B cell (primary cell): Measurements from ENCODE around the gene TCF7L2. TPM values are rescaled to one million over a fixed set of nuclear protein-coding genes. Genes with fewer than 3 reads are reported as not detected.

Experiments used
- ATAC-seq: fragments of 200-7000 bp; cut with Tn5 transposase; one replicate; pipeline ENCODE4 v1.10.0; 2021; ENCODE audit warnings: low read depth, mild to moderate bottlenecking, moderate number of reproducible peaks, moderate library complexity
- CTCF ChIA-PET: fragments of 350-600 bp; sonication (Branson Sonifier 250); formaldehyde crosslinking; loops from one replicate; lab custom pipeline; 2021; ENCODE audit warnings: antibody characterized with exemption, inconsistent platforms; lab: Charles Lee
- POLR2A ChIA-PET: fragments of 350-600 bp; sonication (Branson Sonifier 250); formaldehyde crosslinking; loops from one replicate; lab custom pipeline; 2021; ENCODE audit warnings: antibody characterized with exemption; lab: Charles Lee
- DNase-seq: peaks from one replicate; pipeline ENCODE4 v3.0.0; 2013
- H2AFZ ChIP-seq: 2 replicates; pipeline ENCODE4 v1.6.1; 2012; ENCODE audit warnings: mild to moderate bottlenecking, low read depth, low read length; ENCODE audit not compliant: insufficient read depth, poor library complexity, severe bottlenecking
- H3K27ac ChIP-seq, 2 donors: 1 replicate in 1 of 2; 2 replicates in 1 of 2; pipeline ENCODE4 v1.5.1; 2012 to 2013; ENCODE audit warnings: low read length in 2 of 2, mild to moderate bottlenecking in 2 of 2, moderate library complexity in 1 of 2
- H3K27me3 ChIP-seq, 4 experiments: fragments of 200-600 bp in 1 of 4; sonication (generic) in 1 of 4; replicated peaks in 1 of 4; 1 replicate in 2 of 4; 2 replicates in 2 of 4; pipeline versions ENCODE4 v1.6.1 to v1.7.0; 2013 to 2016; ENCODE audit warnings: low read length in 3 of 4, mild to moderate bottlenecking in 2 of 4, mixed read lengths in 1 of 4, moderate library complexity in 1 of 4; ENCODE audit not compliant: insufficient read depth in 4 of 4, control insufficient read depth in 3 of 4; ENCODE audit errors: control extremely low read depth in 1 of 4
- H3K36me3 ChIP-seq, 2 experiments: replicated peaks in 1 of 2; 1 replicate in 1 of 2; 2 replicates in 1 of 2; pipeline versions ENCODE4 v1.6.1 to v1.7.1; 2013; ENCODE audit warnings: low read length in 1 of 2; ENCODE audit not compliant: insufficient read depth in 2 of 2, control insufficient read depth in 1 of 2; ENCODE audit errors: control extremely low read depth in 1 of 2, extremely low read depth in 1 of 2
- H3K4me1 ChIP-seq, 2 donors: fragments of 200-600 bp in 1 of 2; sonication (generic) in 1 of 2; 1 replicate in 1 of 2; 2 replicates in 1 of 2; pipeline versions ENCODE4 v1.5.1 to v1.6.1; 2013 to 2017; ENCODE audit warnings: low read length in 2 of 2; ENCODE audit not compliant: control insufficient read depth in 2 of 2, insufficient read depth in 2 of 2
- H3K4me2 ChIP-seq: replicated peaks from 2 replicates; pipeline ENCODE3; 2012; ENCODE audit warnings: mild to moderate bottlenecking, low read depth, low read length; ENCODE audit not compliant: poor library complexity, severe bottlenecking
- H3K4me3 ChIP-seq, 5 experiments: fragments of 200-600 bp in 1 of 5; sonication (generic) in 1 of 5; 1 replicate in 3 of 5; 2 replicates in 2 of 5; pipeline versions ENCODE4 v1.5.1 to v1.7.0; 2011 to 2016; ENCODE audit warnings: low read length in 4 of 5, mild to moderate bottlenecking in 4 of 5, low read depth in 2 of 5, control low read depth in 1 of 5, moderate library complexity in 1 of 5; ENCODE audit not compliant: insufficient read depth in 1 of 5; ENCODE audit errors: control extremely low read depth in 1 of 5, extremely low read depth in 1 of 5
- H3K79me2 ChIP-seq: fragments of 200-600 bp; sonication (generic); one replicate; pipeline ENCODE4 v1.6.0; 2016; ENCODE audit warnings: low read length; ENCODE audit not compliant: control insufficient read depth, insufficient read depth
- H3K9ac ChIP-seq: fragments of 200-600 bp; sonication (generic); 2 replicates; pipeline ENCODE4 v1.6.1; 2017; ENCODE audit warnings: mild to moderate bottlenecking, low read length, moderate library complexity
- H3K9me3 ChIP-seq, 3 donors: one replicate each; pipeline versions ENCODE4 v1.6.1 to v1.7.1; 2013; ENCODE audit warnings: low read length in 2 of 3; ENCODE audit not compliant: control insufficient read depth in 2 of 3, insufficient read depth in 1 of 3; ENCODE audit errors: control extremely low read depth in 1 of 3
- H4K20me1 ChIP-seq: 2 replicates; pipeline ENCODE4 v1.6.0; 2012; ENCODE audit warnings: mild to moderate bottlenecking, low read length; ENCODE audit not compliant: insufficient read depth, control insufficient read depth, poor library complexity, severe bottlenecking
- H3K27ac Mint-ChIP-seq: one replicate; pipeline ENCODE4 v1.8.0; 2021; ENCODE audit warnings: mixed read lengths
- H3K27me3 Mint-ChIP-seq: one replicate; pipeline ENCODE4 v1.8.0; 2021; ENCODE audit warnings: mixed read lengths
- H3K4me1 Mint-ChIP-seq: one replicate; pipeline ENCODE4 v1.8.0; 2021; ENCODE audit warnings: mixed read lengths
- H3K4me3 Mint-ChIP-seq: one replicate; pipeline ENCODE4 v1.8.0; 2021; ENCODE audit warnings: mixed read lengths
- H3K9me3 Mint-ChIP-seq: one replicate; pipeline ENCODE4 v1.8.0; 2022; ENCODE audit warnings: mixed read lengths; ENCODE audit not compliant: insufficient read depth
- EZH2 ChIP-seq: IDR thresholded peaks from 2 replicates; pipeline ENCODE4 v1.6.1; 2012; ENCODE audit warnings: borderline replicate concordance, low read depth, mild to moderate bottlenecking, moderate library complexity, low read length; ENCODE audit not compliant: insufficient read depth, poor library complexity, severe bottlenecking
- WGBS: methylation state at CpG from one replicate; pipeline ENCODE4 v1.1.5; 2013; ENCODE audit warnings: missing lambda C conversion rate; ENCODE audit not compliant: insufficient coverage; 5-methylcytosine and 5-hydroxymethylcytosine counted together
- intact Hi-C: fragments of 100-400 bp; cut with micrococcal nuclease; formaldehyde crosslinking; loops from one replicate; pipeline ENCODE4 v1.10.0; 2022
- polyA plus RNA-seq: library from polyadenylated mRNA; depleted of rRNA; stranded (reverse); fragments of >200 nt; gene quantifications from 2 replicates; pipeline ENCODE4 v1.2.3, GENCODE V29; 2012
- total RNA-seq, 2 donors: library from RNA; stranded (reverse); fragments of 120-200 nt in 1 of 2; gene quantifications; 1 replicate in 1 of 2; 2 replicates in 1 of 2; pipeline versions ENCODE4 v1.2.3 to v1.2.4, GENCODE V29; 2013 to 2022
- TF ChIP-seq, protein P1 (sequence below): fragments of 200-600 bp; IDR thresholded peaks from one replicate; pipeline ENCODE4 v1.8.0; 2022; ENCODE audit warnings: antibody characterized with exemption, mild to moderate bottlenecking

The TCF7L2 gene
- total and polyA plus RNA-seq, 2 donors (not counting 1 experiment from before 2014, with no cell fraction given): 0.48 to 1.1 TPM

DNA sequence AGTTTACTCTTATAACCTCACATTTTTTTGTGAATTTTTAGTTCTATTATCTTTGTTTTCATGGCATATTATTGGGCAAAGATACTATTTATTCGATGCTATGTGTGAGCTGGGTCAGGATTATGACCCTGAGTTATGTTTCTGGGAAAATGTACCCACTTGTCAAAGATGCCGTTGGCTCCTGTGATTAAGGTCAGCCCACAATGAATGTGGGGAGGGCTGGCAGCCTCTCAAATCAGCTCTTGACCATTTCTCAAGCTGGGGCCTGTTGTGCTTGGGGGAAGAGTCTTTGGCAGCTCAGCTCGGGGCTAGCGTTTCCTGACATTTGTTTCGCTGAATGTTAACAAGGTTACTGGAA lies 97.5 kb downstream of the TCF7L2 start:
- H3K27ac Mint-ChIP-seq: no peak overlapping the region
- no peak overlapping the region for H3K27ac ChIP-seq
- CTCF ChIA-PET: no interaction called here
- H3K79me2 ChIP-seq: no peaks in the 10 kb centered on the region
- intact Hi-C loops: no loop called here
- H3K4me2 ChIP-seq: no peak overlapping the region
- no peak overlapping the region for H3K4me3 Mint-ChIP-seq
- no peak for ATAC-seq
- peaks cover 0 to 4% (median 0%) of the 10 kb centered on the region in 3 donors for H3K9me3 ChIP-seq
- no peaks in the 10 kb centered on the region for H3K9me3 Mint-ChIP-seq
- TF ChIP-seq, protein P1, sequence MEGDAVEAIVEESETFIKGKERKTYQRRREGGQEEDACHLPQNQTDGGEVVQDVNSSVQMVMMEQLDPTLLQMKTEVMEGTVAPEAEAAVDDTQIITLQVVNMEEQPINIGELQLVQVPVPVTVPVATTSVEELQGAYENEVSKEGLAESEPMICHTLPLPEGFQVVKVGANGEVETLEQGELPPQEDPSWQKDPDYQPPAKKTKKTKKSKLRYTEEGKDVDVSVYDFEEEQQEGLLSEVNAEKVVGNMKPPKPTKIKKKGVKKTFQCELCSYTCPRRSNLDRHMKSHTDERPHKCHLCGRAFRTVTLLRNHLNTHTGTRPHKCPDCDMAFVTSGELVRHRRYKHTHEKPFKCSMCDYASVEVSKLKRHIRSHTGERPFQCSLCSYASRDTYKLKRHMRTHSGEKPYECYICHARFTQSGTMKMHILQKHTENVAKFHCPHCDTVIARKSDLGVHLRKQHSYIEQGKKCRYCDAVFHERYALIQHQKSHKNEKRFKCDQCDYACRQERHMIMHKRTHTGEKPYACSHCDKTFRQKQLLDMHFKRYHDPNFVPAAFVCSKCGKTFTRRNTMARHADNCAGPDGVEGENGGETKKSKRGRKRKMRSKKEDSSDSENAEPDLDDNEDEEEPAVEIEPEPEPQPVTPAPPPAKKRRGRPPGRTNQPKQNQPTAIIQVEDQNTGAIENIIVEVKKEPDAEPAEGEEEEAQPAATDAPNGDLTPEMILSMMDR: no peak
- TF ChIP-seq EZH2: no peak
- no peak overlapping the region for H2AFZ ChIP-seq
- H3K9ac ChIP-seq: no peak overlapping the region
- no peak overlapping the region for H3K4me3 ChIP-seq
- POLR2A ChIA-PET: no interaction called here
- H3K27me3 Mint-ChIP-seq: peaks cover 9% of the 10 kb centered on the region
- H4K20me1 ChIP-seq: no peaks in the 10 kb centered on the region
- no peaks in the 10 kb centered on the region for H3K27me3 ChIP-seq
- no peaks in the 10 kb centered on the region for H3K4me1 Mint-ChIP-seq
- H3K4me1 ChIP-seq: no peaks in the 10 kb centered on the region
- no peaks in the 10 kb centered on the region for H3K36me3 ChIP-seq
- DNase-seq: no peak
- 90% methylated on average over 5 of the region's 5 CpGs for WGBS

DNA sequence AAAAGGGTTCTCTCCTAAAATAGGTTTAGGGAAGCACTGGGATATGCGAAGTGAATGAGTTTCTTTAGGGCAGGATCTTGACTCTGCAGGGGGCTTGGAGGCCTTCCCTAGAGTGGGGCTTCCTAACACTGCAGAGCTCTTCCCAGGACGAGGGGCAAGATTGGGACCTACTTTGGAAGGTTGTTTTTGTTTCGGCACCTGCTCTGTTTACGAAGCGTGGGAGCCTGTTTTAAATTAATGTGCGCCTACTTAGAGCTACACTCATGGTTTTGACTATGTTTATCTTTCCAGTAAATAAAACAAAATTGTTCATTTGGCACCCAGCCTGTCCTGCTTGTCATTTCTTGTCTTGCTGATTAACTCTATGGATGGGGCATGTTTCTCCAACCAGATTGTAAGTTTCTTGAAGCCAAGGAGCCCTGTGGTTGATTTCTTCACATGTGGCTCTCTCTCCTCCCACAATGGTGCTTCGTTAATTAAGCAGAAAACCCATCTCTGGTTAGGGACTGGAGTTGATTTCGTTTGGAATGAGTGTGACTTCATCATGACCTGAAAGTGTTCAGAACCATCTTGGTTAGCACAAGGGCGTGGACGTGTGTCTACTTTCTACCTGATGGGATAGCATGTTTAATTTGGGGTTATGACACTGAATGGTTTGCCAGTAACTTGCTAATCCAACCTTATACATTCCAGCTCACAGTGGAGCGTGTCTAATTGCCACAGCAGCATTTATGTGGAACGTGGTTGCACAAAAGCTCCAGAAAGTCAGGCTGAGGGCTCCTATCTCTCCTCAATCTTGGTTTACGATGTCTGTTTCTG lies 98.1 kb downstream of the TCF7L2 start:
- no peak for ATAC-seq
- no peaks in the 10 kb centered on the region for H3K36me3 ChIP-seq
- H3K4me2 ChIP-seq: no peak overlapping the region
- Mint-ChIP-seq H3K9me3 (no peaks in the 10 kb centered on the region), H3K27me3 (peaks cover 12% of the 10 kb centered on the region), H3K27ac (no peak overlapping the region), H3K4me3 (no peak overlapping the region), H3K4me1 (no peaks in the 10 kb centered on the region)
- no peak overlapping the region for H3K4me3 ChIP-seq
- H3K79me2 ChIP-seq: no peaks in the 10 kb centered on the region
- no peak overlapping the region for H2AFZ ChIP-seq
- H4K20me1 ChIP-seq: no peaks in the 10 kb centered on the region
- CTCF ChIA-PET: no interaction called here
- H3K27me3 ChIP-seq: no peaks in the 10 kb centered on the region
- H3K27ac ChIP-seq: no peak overlapping the region
- H3K9me3 ChIP-seq: peaks cover 0 to 4% (median 0%) of the 10 kb centered on the region in 3 donors
- H3K4me1 ChIP-seq: no peaks in the 10 kb centered on the region
- H3K9ac ChIP-seq: no peak overlapping the region
- 91% methylated on average over 8 of the region's 13 CpGs for WGBS
- intact Hi-C loops: no loop called here
- POLR2A ChIA-PET: no interaction called here
- DNase-seq: no peak
- TF ChIP-seq EZH2: no peak
- TF ChIP-seq, protein P1: no peak
